Measurements from ENCODE around the gene DDRGK1.

DDRGK1 gene

DNA sequence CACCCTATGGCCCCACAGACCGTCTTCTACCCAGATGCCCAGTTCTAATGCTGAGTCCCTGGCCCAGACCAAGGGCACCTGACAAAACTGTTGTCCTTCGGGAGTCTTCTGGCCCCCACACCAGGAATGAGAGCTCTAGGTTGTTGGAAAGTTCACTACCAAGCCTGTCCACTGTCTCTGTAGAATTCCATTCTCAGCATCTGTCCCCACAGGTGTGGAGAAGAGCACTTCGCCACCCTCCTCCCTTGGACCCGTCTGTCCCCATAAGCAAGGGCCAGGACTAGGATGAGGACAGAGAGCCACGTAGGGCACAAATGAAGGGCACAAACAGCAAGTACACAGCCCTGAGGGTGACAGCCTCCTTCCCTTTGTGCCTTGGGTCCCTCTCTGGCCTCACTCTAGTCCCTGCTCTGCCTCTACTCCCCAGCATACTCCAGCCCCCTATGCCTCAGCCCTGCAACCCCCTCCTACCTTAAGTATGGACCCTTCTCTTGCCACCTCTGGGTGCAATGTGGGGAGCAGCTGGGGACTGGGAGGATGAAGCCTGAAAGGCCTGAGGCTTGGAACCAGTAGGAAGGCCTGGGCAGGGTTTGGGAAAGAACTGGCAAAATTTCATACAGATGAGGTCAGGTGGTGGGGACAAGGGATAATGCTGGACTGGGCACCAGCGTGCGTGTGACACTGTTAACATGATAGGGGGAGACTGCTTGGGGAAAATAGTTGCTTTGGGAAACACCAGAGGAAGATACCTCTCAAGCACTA, 35.5 kb downstream of the DDRGK1 start:
- DNase-seq: peak in 1 of 2 donors; percentile 48
- intact Hi-C loops (cut with DNase I; ENCODE audit: low total_unique reads): no loop called here
- Histone ChIP-seq H3K27ac (no peak overlapping the region), H3K9me3 (no peaks in the 10 kb centered on the region), H3K27me3 (peaks cover 0 to 34% of the 10 kb centered on the region in 2 donors), H3K4me1 (peaks cover 0 to 31% (median 8%) of the 10 kb centered on the region in 4 donors), H3K4me3 (no peak overlapping the region), H3K36me3 (peaks cover 0 to 8% (median 0%) of the 10 kb centered on the region in 3 donors)
- TF ChIP-seq, protein P1, sequence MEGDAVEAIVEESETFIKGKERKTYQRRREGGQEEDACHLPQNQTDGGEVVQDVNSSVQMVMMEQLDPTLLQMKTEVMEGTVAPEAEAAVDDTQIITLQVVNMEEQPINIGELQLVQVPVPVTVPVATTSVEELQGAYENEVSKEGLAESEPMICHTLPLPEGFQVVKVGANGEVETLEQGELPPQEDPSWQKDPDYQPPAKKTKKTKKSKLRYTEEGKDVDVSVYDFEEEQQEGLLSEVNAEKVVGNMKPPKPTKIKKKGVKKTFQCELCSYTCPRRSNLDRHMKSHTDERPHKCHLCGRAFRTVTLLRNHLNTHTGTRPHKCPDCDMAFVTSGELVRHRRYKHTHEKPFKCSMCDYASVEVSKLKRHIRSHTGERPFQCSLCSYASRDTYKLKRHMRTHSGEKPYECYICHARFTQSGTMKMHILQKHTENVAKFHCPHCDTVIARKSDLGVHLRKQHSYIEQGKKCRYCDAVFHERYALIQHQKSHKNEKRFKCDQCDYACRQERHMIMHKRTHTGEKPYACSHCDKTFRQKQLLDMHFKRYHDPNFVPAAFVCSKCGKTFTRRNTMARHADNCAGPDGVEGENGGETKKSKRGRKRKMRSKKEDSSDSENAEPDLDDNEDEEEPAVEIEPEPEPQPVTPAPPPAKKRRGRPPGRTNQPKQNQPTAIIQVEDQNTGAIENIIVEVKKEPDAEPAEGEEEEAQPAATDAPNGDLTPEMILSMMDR (IDR thresholded peaks at IDR 0.05): no peak

DNA sequence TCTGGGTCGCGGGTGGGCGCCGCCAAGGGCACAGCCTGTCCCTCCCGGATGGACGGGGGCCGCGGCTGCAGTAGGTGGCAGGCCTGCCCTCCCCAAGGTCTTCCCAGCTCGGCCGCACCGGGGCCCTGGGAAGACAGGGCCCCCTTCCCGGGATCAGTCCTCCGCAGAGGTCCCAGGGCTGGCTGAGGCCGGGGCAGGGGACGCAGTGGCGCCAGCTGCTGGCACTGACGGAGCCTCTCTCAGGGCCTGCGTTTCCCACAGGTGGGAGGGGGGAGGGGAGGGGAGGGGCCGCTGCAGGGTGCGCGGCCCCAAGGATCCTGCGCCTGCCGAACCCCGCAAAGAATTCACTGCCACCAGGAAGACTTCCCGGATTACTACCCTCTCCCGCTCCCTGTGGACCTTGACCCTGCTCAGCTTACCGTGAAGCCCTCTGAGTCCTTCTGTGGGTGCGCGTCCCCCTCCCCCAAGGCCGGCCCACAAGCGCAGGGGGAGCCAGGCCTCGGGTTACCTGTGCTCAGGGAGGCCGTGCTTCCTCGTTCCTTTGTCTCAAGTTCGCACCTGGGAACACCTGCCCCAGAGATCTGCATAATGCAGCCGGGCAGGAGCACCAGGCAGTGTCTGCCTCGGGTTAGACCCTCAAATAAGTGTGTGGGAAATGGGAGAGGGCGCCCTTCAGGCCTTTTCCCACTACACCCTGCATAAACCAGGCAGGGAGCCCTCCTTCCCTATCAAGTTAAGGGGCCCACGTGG, 36.2 kb downstream of the DDRGK1 start:
- H3K27ac ChIP-seq: no peak overlapping the region
- peaks cover 0 to 8% (median 0%) of the 10 kb centered on the region in 3 donors for H3K36me3 ChIP-seq
- H3K4me3 ChIP-seq: no peak overlapping the region
- H3K4me1 ChIP-seq: peaks cover 0 to 27% (median 8%) of the 10 kb centered on the region in 4 donors
- intact Hi-C loops (cut with DNase I; ENCODE audit: low total_unique reads): no loop called here
- TF ChIP-seq, protein P1 (IDR thresholded peaks at IDR 0.05): no peak
- peaks cover 0 to 34% of the 10 kb centered on the region in 2 donors for H3K27me3 ChIP-seq
- DNase-seq: peak in 1 of 2 donors; percentile 54
- H3K9me3 ChIP-seq: no peaks in the 10 kb centered on the region

DNA sequence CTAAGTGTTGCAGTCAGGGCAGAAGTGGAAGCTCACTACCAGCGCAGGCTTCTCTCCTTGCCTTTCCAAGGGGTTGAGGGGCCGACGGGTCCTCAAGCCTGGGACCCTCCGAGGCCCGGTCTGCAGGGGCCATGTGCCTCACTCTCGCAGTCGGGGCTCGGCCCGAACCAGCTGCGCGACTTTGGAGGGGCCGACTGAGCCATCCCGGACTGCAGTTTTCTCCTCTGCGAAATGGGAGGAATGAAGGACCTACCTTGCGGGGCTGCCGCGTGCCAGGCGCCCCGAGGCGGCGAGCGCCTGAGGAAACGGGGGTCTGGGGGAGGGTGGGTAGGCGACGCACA, 36.8 kb downstream of the DDRGK1 start:
- TF ChIP-seq, protein P1 (IDR thresholded peaks at IDR 0.05): no peak
- no peak for DNase-seq
- H3K4me1 ChIP-seq: peaks cover 0 to 23% (median 4%) of the 10 kb centered on the region in 4 donors
- no peak overlapping the region for H3K4me3 ChIP-seq
- H3K36me3 ChIP-seq: peaks cover 0 to 8% (median 0%) of the 10 kb centered on the region in 3 donors
- intact Hi-C loops (cut with DNase I; ENCODE audit: low total_unique reads): no loop called here
- H3K9me3 ChIP-seq: no peaks in the 10 kb centered on the region
- peaks cover 0 to 32% of the 10 kb centered on the region in 2 donors for H3K27me3 ChIP-seq
- H3K27ac ChIP-seq: no peak overlapping the region

DNA sequence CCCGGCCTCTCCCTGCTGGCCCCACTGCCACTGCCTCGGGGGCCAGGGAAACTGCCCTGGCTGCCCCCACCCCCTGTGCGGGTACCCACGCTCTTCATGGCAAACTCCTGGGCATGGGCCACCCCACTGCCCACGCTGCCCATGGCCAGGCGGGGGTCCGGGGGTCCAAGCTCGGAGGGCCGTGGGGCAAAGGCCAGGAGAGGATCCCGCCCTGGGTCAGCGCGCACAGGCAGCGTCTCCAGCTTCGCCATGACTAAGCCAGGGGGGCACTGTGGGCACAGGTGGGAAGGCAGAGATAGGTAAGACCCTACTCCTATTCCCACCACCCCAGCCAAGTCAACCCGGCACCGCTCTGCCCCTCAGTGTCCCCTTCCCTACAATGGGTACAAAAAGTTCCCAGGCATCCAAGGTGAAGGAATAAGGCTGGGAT, 37.6 kb downstream of the DDRGK1 start:
- H3K27me3 ChIP-seq: peaks cover 0 to 29% of the 10 kb centered on the region in 2 donors
- H3K9me3 ChIP-seq: no peaks in the 10 kb centered on the region
- intact Hi-C loops (cut with DNase I; ENCODE audit: low total_unique reads): no loop called here
- H3K4me1 ChIP-seq: peaks cover 0 to 15% (median 0%) of the 10 kb centered on the region in 4 donors
- H3K4me3 ChIP-seq: no peak overlapping the region
- TF ChIP-seq, protein P1 (IDR thresholded peaks at IDR 0.05): no peak
- no peak overlapping the region for H3K27ac ChIP-seq
- H3K36me3 ChIP-seq: peaks cover 0 to 8% (median 0%) of the 10 kb centered on the region in 3 donors
- peak in 1 of 2 donors; percentile 60 for DNase-seq

GRCh38 chr20:3166338-3166912, 38.1 kb downstream of the DDRGK1 start:
- intact Hi-C loops (cut with DNase I; ENCODE audit: low total_unique reads): no loop called here
- DNase-seq: peak in 1 of 2 donors; percentile 53
- H3K27me3 ChIP-seq: peaks cover 0 to 29% of the 10 kb centered on the region in 2 donors
- no peak overlapping the region for H3K27ac ChIP-seq
- no peak overlapping the region for H3K4me3 ChIP-seq
- H3K9me3 ChIP-seq: no peaks in the 10 kb centered on the region
- H3K36me3 ChIP-seq: peaks cover 0 to 8% (median 0%) of the 10 kb centered on the region in 3 donors
- TF ChIP-seq, protein P1 (IDR thresholded peaks at IDR 0.05): no peak
- H3K4me1 ChIP-seq: peaks cover 0 to 14% (median 0%) of the 10 kb centered on the region in 4 donors

Data from tibial artery (tissue), 4 donors.